Astrocyte (in vitro differentiated cells and primary cell): Measurements from ENCODE around the gene TNC.

ENCODE experiments used
- EZH2 ChIP-seq: IDR thresholded peaks from 2 replicates; pipeline ENCODE4 v1.6.1; 2012; ENCODE audit warnings: mild to moderate bottlenecking, low read length, inconsistent platforms; ENCODE audit not compliant: insufficient read depth
- TF ChIP-seq, protein P1 (sequence below): IDR thresholded peaks from 2 replicates; pipeline ENCODE4 v1.5.1; 2011; ENCODE audit warnings: low read depth, mild to moderate bottlenecking, inconsistent platforms, low read length, moderate library complexity; ENCODE audit not compliant: insufficient read depth

GRCh38 chr9:115162946-115163345, 45.0 kb upstream of the TNC start:
- TF ChIP-seq, protein P1, sequence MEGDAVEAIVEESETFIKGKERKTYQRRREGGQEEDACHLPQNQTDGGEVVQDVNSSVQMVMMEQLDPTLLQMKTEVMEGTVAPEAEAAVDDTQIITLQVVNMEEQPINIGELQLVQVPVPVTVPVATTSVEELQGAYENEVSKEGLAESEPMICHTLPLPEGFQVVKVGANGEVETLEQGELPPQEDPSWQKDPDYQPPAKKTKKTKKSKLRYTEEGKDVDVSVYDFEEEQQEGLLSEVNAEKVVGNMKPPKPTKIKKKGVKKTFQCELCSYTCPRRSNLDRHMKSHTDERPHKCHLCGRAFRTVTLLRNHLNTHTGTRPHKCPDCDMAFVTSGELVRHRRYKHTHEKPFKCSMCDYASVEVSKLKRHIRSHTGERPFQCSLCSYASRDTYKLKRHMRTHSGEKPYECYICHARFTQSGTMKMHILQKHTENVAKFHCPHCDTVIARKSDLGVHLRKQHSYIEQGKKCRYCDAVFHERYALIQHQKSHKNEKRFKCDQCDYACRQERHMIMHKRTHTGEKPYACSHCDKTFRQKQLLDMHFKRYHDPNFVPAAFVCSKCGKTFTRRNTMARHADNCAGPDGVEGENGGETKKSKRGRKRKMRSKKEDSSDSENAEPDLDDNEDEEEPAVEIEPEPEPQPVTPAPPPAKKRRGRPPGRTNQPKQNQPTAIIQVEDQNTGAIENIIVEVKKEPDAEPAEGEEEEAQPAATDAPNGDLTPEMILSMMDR: no peak
- no peak for TF ChIP-seq EZH2
